CD4-positive, alpha-beta T cell (primary cell): ENCODE results near the gene GRM5. TPM values are rescaled to one million over a fixed set of nuclear protein-coding genes. Genes with fewer than 3 reads are reported as not detected.

Source experiments
- ATAC-seq: fragments of 200-7000 bp; cut with Tn5 transposase; one replicate; pipeline ENCODE4 v1.10.0; 2022; ENCODE audit warnings: mild to moderate bottlenecking; ENCODE audit not compliant: poor library complexity
- CTCF ChIA-PET: fragments of 350-600 bp; sonication (Branson Sonifier 250); formaldehyde crosslinking; loops from one replicate; lab custom pipeline; 2021; ENCODE audit warnings: antibody characterized with exemption, inconsistent platforms; lab: Charles Lee
- POLR2A ChIA-PET: fragments of 350-600 bp; sonication (Branson Sonifier 250); formaldehyde crosslinking; loops from one replicate; lab custom pipeline; 2021; ENCODE audit warnings: antibody characterized with exemption, inconsistent platforms; lab: Charles Lee
- DNase-seq, 14 experiments: peaks; one replicate each; pipeline ENCODE4 v3.0.0-alpha.2; 2013 to 2020; ENCODE audit warnings: mixed read lengths in 2 of 14
- H3K27ac ChIP-seq, 2 donors: one replicate each; pipeline versions ENCODE4 v1.5.1 to v1.7.0; 2013; ENCODE audit warnings: low read length in 2 of 2, low read depth in 1 of 2, mild to moderate bottlenecking in 1 of 2
- H3K27me3 ChIP-seq, 2 experiments: 1 replicate in 1 of 2; 2 replicates in 1 of 2; pipeline versions ENCODE4 v1.6.1 to v1.7.0; 2013; ENCODE audit warnings: low read length in 2 of 2, control low read depth in 1 of 2, mild to moderate bottlenecking in 1 of 2, moderate library complexity in 1 of 2; ENCODE audit not compliant: insufficient read depth in 2 of 2, control insufficient read depth in 1 of 2
- H3K36me3 ChIP-seq: one replicate; pipeline ENCODE4 v1.6.1; 2013; ENCODE audit warnings: low read length, control low read depth; ENCODE audit not compliant: insufficient read depth
- H3K4me1 ChIP-seq: one replicate; pipeline ENCODE4 v1.6.1; 2013; ENCODE audit warnings: low read length, control low read depth; ENCODE audit not compliant: insufficient read depth
- H3K4me3 ChIP-seq: one replicate; pipeline ENCODE4 v1.5.1; 2013; ENCODE audit warnings: mild to moderate bottlenecking, low read length, moderate library complexity
- H3K9me3 ChIP-seq, 2 experiments: 1 replicate in 1 of 2; 2 replicates in 1 of 2; pipeline versions ENCODE4 v1.6.1 to v1.7.0; 2013; ENCODE audit warnings: low read length in 2 of 2, mild to moderate bottlenecking in 2 of 2, control low read depth in 1 of 2, moderate library complexity in 1 of 2; ENCODE audit not compliant: control insufficient read depth in 1 of 2, insufficient read depth in 1 of 2
- H3K27ac Mint-ChIP-seq: one replicate; pipeline ENCODE4 v1.8.0; 2020; ENCODE audit warnings: mixed read lengths
- H3K27me3 Mint-ChIP-seq: one replicate; pipeline ENCODE4 v1.8.0; 2021; ENCODE audit warnings: mixed read lengths
- H3K36me3 Mint-ChIP-seq: one replicate; pipeline ENCODE4 v1.8.0; 2021; ENCODE audit warnings: low read depth, mixed read lengths
- H3K4me1 Mint-ChIP-seq: one replicate; pipeline ENCODE4 v1.8.0; 2021; ENCODE audit warnings: low read depth, mixed read lengths
- H3K4me3 Mint-ChIP-seq: one replicate; pipeline ENCODE4 v1.8.0; 2020; ENCODE audit warnings: mild to moderate bottlenecking, mixed read lengths
- H3K9me3 Mint-ChIP-seq: one replicate; pipeline ENCODE4 v1.8.0; 2020; ENCODE audit warnings: mixed read lengths
- intact Hi-C, 2 experiments: fragments of 100-400 bp; cut with DNase I in 1 of 2; cut with micrococcal nuclease in 1 of 2; formaldehyde crosslinking; loops; one replicate each; pipeline versions ENCODE4 v1.15.1 to v1.9.0; 2023 to 2025; cut with DNase I, micrococcal nuclease
- total RNA-seq, 174 experiments: library from RNA in 2 of 174; stranded (reverse) in 2 of 174; gene quantifications; one replicate each; pipeline ENCODE4 v1.2.3 and lab custom pipeline; 2021 to 2026
- TF ChIP-seq, protein P1 (sequence below): fragments of 200-600 bp; IDR thresholded peaks from one replicate; pipeline ENCODE4 v1.8.0; 2022; ENCODE audit warnings: antibody characterized with exemption, mild to moderate bottlenecking

Gene GRM5
- total RNA-seq, 2 experiments from 2014 or later: not detected

DNA sequence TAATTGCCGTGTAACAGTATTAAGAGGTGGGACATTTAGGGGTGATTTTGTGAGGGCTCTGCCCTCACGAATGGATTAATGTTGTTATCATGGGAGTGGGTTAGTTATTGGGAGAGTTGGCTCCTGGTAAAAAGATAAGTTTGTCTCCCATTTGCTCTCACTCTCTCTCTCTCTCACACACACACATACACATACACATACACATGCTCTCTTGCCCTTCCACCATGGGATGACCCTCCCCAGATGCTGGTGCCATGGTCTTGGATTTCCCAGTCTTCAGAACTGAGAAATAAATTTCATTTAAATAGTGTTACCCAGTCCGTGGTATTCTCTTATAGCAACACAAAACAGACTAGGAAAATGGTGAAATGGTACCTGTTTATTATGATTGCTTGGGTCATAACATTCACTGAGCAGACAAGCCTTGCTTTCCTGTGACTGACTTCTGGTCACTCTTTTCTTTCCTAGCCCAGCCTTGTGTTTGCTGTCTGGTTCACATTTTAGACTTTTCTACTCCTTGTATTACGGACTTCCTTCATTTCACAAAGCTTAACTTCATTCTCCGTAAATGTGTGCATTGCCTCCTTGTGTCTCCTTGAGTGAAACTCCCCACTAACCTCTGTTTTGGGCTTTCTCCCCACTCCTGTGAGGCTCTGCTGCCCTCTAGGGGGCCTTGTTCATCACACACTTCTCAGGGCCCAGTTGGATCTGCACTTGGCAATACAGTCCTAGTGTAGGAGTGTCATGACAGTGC is 521.7 kb downstream of the GRM5 start:
- Histone ChIP-seq H3K36me3 (no peaks in the 10 kb centered on the region), H3K4me3 (no peak overlapping the region), H3K9me3 (no peaks in the 10 kb centered on the region), H3K4me1 (peaks cover 5% of the 10 kb centered on the region), H3K27me3 (no peaks in the 10 kb centered on the region), H3K27ac (no peak overlapping the region)
- ATAC-seq: peak; percentile 96
- H3K27ac Mint-ChIP-seq: no peak overlapping the region
- POLR2A ChIA-PET: no interaction called here
- TF ChIP-seq, protein P1, sequence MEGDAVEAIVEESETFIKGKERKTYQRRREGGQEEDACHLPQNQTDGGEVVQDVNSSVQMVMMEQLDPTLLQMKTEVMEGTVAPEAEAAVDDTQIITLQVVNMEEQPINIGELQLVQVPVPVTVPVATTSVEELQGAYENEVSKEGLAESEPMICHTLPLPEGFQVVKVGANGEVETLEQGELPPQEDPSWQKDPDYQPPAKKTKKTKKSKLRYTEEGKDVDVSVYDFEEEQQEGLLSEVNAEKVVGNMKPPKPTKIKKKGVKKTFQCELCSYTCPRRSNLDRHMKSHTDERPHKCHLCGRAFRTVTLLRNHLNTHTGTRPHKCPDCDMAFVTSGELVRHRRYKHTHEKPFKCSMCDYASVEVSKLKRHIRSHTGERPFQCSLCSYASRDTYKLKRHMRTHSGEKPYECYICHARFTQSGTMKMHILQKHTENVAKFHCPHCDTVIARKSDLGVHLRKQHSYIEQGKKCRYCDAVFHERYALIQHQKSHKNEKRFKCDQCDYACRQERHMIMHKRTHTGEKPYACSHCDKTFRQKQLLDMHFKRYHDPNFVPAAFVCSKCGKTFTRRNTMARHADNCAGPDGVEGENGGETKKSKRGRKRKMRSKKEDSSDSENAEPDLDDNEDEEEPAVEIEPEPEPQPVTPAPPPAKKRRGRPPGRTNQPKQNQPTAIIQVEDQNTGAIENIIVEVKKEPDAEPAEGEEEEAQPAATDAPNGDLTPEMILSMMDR: peak; percentile 98
- intact Hi-C loops: loop anchor here (1.0 to 10.0 kb wide), 10 partner anchors 309 to 1192 kb away; no protein-coding TSS in a partner anchor
- H3K4me3 Mint-ChIP-seq: no peak overlapping the region
- CTCF ChIA-PET: interaction anchor here (0.7 to 3.0 kb wide), 6 partner anchors 8 to 1195 kb away, joined by 3 to 17 read pairs (median 4); no protein-coding TSS in a partner anchor
- no peaks in the 10 kb centered on the region for H3K9me3 Mint-ChIP-seq
- H3K4me1 Mint-ChIP-seq: peaks cover 5% of the 10 kb centered on the region
- peak; percentile 59 to 84 (median 67) for DNase-seq
- H3K36me3 Mint-ChIP-seq: no peaks in the 10 kb centered on the region
- H3K27me3 Mint-ChIP-seq: no peaks in the 10 kb centered on the region

DNA sequence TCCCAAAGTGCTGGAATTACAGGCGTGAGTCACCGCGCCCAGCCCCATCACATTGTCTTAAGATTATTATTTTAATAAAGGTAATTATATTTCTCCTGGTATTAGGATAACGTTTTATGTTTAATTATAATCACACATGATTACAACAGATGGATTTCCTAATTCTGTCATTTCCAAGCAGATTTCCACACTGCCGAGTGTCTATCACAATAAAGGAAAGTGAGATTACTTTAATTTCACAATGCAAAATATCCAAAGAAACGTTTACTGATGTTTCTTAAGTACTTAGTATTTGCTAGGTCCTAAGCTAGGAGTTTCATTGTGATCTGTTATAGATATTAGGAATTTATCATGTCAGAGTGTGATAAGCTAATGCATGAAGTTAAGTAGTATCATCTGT is 524.8 kb downstream of the GRM5 start:
- POLR2A ChIA-PET: interaction anchor here (0.8 kb wide), 1 partner anchor 34 kb away, joined by 3 read pairs; no protein-coding TSS in a partner anchor
- H3K4me1 Mint-ChIP-seq: peaks cover 5% of the 10 kb centered on the region
- no peaks in the 10 kb centered on the region for H3K9me3 Mint-ChIP-seq
- Histone ChIP-seq H3K27me3 (no peaks in the 10 kb centered on the region), H3K27ac (no peak overlapping the region), H3K4me3 (no peak overlapping the region), H3K4me1 (peaks cover 5% of the 10 kb centered on the region), H3K9me3 (no peaks in the 10 kb centered on the region), H3K36me3 (no peaks in the 10 kb centered on the region)
- H3K27me3 Mint-ChIP-seq: no peaks in the 10 kb centered on the region
- H3K4me3 Mint-ChIP-seq: no peak overlapping the region
- ATAC-seq: no peak
- intact Hi-C loops: loop anchor here (5.0 to 10.0 kb wide), 3 partner anchors 354 to 659 kb away; no protein-coding TSS in a partner anchor
- H3K27ac Mint-ChIP-seq: no peak overlapping the region
- TF ChIP-seq, protein P1: no peak
- no peaks in the 10 kb centered on the region for H3K36me3 Mint-ChIP-seq
- CTCF ChIA-PET: no interaction called here
- no peak for DNase-seq

DNA sequence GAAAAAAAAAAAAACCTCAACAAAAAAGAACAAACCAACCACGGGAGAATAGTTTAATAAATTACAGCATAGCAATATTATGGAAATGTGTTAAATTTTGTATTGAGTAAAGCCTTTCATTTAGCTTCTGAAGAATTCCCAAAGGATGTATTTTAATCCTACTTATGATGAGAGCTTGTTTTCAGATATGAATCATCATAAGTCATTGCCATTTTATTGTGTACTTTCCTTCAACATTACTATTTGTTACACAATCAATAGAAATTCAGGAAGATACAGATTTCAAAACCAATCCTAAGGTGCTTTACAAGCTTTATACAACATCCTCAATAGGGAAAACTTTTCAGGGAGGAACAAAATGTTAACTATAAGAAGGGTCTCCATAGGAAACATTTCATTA is 527.7 kb downstream of the GRM5 start:
- no peak overlapping the region for H3K27ac ChIP-seq
- Mint-ChIP-seq H3K27ac (no peak overlapping the region), H3K4me3 (no peak overlapping the region), H3K27me3 (peaks cover 4% of the 10 kb centered on the region), H3K36me3 (no peaks in the 10 kb centered on the region), H3K4me1 (no peaks in the 10 kb centered on the region), H3K9me3 (no peaks in the 10 kb centered on the region)
- no peaks in the 10 kb centered on the region for H3K9me3 ChIP-seq
- DNase-seq (no peak), ATAC-seq (no peak)
- H3K36me3 ChIP-seq: no peaks in the 10 kb centered on the region
- H3K4me1 ChIP-seq: no peaks in the 10 kb centered on the region
- ChIA-PET POLR2A (no interaction called here), CTCF (interaction anchor here (1.4 to 2.3 kb wide), 2 partner anchors 14 to 520 kb away, joined by 3 to 5 read pairs; no protein-coding TSS in a partner anchor)
- no peak overlapping the region for H3K4me3 ChIP-seq
- no peaks in the 10 kb centered on the region for H3K27me3 ChIP-seq
- TF ChIP-seq, protein P1: no peak
- intact Hi-C loops: no loop called here
